ENCODE data around the gene HOXC12. TPM values are rescaled to one million over a fixed set of nuclear protein-coding genes. Genes with fewer than 3 reads are reported as not detected.
A peak's percentile ranks its signal among the peaks of the same experiment; 100 is the strongest.

The HOXC12 gene
- total RNA-seq, 2 experiments from 2014 or later, result not detected

DNA sequence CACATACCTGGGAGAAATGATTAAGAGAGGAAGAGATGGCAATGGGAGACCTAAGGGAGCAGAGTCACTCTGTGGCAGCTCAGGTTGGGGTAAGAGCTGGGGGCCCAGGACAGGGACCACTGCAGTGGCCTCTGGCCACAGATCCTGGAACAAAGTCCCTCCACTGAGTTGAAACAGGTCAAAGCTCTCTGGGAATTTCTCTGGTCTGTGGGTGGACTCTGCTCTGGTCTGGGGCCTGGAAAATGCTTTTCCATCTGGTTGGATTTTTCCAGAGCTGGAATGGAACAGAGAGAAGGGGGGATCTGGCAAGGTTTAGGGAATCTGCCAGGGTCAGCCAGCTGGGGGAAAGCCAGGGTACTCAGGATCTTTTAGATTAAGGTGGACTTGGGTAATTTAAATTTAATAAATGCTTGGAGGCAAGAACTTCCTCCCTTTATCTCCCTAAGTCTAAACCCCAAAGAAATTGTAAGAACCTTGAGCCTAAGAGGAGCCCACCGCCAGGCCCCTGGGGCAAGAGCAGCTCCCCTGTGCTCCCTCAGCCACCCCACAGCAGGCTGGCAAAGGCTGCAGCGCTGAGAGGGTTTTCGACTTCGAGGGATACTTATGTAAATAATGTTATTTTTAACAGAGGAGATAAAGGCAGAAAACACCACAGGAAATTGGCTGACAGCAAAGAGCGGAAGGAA lies 34.0 kb downstream of the HOXC12 start:
- POLR2A ChIA-PET, result interaction anchor here (0.9 to 1.2 kb wide), 2 partner anchors 9 to 226 kb away, joined by 3 to 4 read pairs; no protein-coding TSS in a partner anchor
- peaks cover 4% of the 10 kb centered on the region for H3K36me3 Mint-ChIP-seq (ENCODE audit: low read depth)

DNA sequence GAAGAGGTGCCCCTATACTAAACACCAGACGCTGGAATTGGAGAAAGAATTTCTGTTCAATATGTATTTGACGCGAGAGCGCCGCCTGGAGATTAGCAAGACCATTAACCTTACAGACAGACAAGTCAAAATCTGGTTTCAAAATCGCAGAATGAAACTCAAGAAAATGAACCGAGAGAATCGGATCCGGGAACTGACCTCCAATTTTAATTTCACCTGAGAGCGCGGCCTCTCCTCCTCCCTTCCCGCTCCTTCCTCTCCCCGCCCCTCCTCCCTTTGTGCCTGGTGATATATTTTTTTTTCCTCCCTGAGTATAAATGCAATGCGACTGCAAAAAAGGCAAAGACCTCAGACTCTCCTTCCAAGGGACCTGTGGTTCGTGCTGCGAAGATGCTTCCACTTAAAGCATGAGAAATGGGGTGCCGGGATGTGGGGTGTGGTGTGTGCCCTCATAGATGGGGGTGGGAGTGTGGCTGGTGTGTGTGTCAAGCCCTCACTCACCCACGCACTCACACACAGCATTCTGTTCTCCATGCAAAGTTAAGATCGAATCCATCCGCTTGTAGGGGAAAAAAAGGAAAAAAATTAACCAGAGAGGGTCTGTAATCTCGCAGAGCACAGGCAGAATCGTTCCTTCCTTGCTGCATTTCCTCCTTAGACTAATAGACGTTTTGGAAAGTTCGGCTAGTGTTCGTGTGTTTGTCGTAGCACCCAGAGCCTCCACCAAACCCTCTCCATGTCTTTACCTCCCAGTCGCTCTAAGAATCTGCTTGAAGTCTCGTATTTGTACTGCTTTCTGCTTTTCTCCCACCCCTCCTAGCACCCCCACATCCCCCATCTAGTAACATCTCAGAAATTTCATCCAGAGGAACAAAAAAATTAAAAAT lies 34.8 kb downstream of the HOXC12 start:
- no peak overlapping the region for H3K27ac Mint-ChIP-seq
- H3K36me3 Mint-ChIP-seq (ENCODE audit: low read depth), result peaks cover 4% of the 10 kb centered on the region
- peaks cover 37% of the 10 kb centered on the region for H3K4me1 Mint-ChIP-seq
- CTCF ChIA-PET, result interaction anchor here (1.0 to 3.1 kb wide), 5 partner anchors 15 to 243 kb away, joined by 3 to 14 read pairs (median 4); no protein-coding TSS in a partner anchor
- POLR2A ChIA-PET, result interaction anchor here (1.2 kb wide), 1 partner anchor 226 kb away, joined by 4 read pairs; no protein-coding TSS in a partner anchor
- peak overlapping the region; percentile 18 for H3K4me3 Mint-ChIP-seq
- peak; percentile 38 for DNase-seq
- H3K9me3 Mint-ChIP-seq, result no peaks in the 10 kb centered on the region
- peaks cover 96% of the 10 kb centered on the region for H3K27me3 Mint-ChIP-seq

More for the DNA sequence above, 34.0 kb downstream of the HOXC12 start:
- CTCF ChIA-PET, result interaction anchor here (1.0 to 3.1 kb wide), 9 partner anchors 15 to 242 kb away, joined by 3 to 14 read pairs (median 4); partner anchors contain the start of gene HOXC5
- no peak overlapping the region for H3K4me3 Mint-ChIP-seq
- DNase-seq, result no peak
- no peak overlapping the region for H3K27ac Mint-ChIP-seq
- H3K9me3 Mint-ChIP-seq, result no peaks in the 10 kb centered on the region
- H3K4me1 Mint-ChIP-seq, result peaks cover 35% of the 10 kb centered on the region
- peaks cover 93% of the 10 kb centered on the region for H3K27me3 Mint-ChIP-seq

DNA sequence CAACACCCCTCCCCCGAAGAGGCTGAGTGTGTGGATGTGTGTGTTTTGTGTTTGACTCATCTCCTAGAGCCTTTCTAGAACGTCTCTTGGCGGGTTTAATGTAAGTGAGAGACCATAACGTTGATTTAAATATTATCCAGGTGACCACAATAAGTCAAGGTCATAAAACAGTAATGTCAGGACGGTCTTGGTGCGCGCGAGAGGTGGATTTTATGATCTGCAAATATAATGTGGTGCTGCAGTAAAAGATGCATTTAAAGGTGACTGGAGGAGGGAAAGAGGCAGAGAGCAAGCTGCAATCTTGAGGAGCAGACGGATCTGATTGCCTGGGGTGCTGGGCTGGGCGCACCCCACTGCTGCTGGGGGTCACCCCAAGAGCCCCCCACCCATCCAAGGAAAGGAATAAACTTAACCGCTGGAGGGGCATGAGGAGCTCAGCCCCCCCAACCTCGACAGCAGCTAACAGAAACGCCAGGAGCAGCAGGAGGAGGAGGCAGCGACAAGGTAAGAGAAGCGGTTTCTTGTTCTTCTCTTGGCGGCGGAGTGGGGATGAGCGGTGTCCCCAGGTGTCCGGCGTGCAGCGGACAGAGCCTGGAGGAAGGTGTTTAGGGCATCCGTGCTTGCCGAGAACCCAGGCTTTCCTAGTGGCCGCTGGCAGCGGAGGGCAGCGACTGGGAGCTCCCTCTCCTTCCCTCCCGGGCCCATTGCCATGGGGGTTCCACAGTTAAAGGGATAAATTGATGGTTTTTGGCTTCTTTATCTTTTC lies 35.8 kb downstream of the HOXC12 start:
- no peak overlapping the region for H3K4me3 Mint-ChIP-seq
- POLR2A ChIA-PET, result interaction anchor here (1.1 kb wide), 1 partner anchor 27 kb away, joined by 3 read pairs; no protein-coding TSS in a partner anchor
- H3K9me3 Mint-ChIP-seq, result no peaks in the 10 kb centered on the region

DNA sequence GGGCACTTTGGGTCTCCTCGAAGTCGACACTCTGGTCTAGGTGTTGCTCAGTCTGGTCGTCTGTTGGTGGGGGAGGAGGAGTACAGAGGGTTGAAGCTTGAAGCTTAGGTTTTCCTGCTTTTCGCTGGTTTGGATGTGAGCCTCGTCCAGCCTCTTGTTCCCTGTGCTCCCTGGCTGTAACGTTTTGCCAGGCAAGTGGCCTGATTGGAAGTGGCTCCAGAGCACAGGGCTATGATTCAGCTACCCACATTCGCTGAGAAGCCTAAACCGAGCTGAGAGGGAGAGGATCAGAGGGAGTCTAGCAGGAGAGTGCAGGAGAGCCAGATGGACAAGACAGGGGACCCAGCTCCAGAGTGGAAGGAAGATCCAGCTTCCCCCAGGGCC lies 36.4 kb downstream of the HOXC12 start:
- Mint-ChIP-seq H3K27me3 (peaks cover 97% of the 10 kb centered on the region), H3K4me3 (no peak overlapping the region), H3K27ac (no peak overlapping the region), H3K4me1 (peaks cover 39% of the 10 kb centered on the region), H3K9me3 (no peaks in the 10 kb centered on the region), H3K36me3 (ENCODE audit: low read depth) (no peaks in the 10 kb centered on the region)
- CTCF ChIA-PET, result interaction anchor here (1.2 to 1.7 kb wide), 4 partner anchors 15 to 211 kb away, joined by 3 to 5 read pairs (median 4); partner anchors contain the start of gene HOXC5
- DNase-seq, result no peak
- POLR2A ChIA-PET, result interaction anchor here (1.1 kb wide), 1 partner anchor 27 kb away, joined by 3 read pairs; no protein-coding TSS in a partner anchor

More for the DNA sequence above, 35.8 kb downstream of the HOXC12 start:
- H3K36me3 Mint-ChIP-seq (ENCODE audit: low read depth), result no peaks in the 10 kb centered on the region
- CTCF ChIA-PET, result interaction anchor here (1.2 to 1.7 kb wide), 3 partner anchors 15 to 212 kb away, joined by 3 to 5 read pairs (median 4); partner anchors contain the start of gene HOXC5
- DNase-seq, result no peak
- H3K27ac Mint-ChIP-seq, result no peak overlapping the region
- peaks cover 37% of the 10 kb centered on the region for H3K4me1 Mint-ChIP-seq
- peaks cover 95% of the 10 kb centered on the region for H3K27me3 Mint-ChIP-seq

DNA sequence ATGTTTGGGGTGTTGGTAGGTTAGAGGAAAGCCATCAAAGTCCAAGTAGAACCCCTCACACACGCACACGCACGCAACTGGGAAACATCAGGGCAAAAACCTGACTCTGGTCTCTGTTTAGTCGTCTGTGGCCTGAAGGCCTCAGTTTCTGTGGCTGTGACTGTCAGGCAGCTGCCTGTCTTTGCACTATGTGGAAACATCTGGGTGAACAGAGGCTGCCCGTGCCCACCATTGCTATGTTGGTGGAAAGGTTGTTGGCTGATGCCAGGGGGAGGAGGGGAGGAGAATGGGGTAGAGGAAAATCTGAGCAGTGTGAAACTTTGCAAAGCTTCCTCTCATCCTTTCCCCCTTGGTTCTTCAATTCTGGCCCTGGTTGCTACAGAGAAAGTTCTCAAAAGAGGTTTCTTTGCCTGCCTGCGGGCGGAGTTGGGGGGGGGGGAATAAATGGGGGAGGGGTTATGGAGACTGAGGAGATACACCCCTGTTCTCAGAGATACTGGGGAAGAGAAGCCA lies 37.7 kb downstream of the HOXC12 start:
- POLR2A ChIA-PET, result no interaction called here
- Mint-ChIP-seq H3K36me3 (ENCODE audit: low read depth) (no peaks in the 10 kb centered on the region), H3K4me3 (no peak overlapping the region), H3K27ac (no peak overlapping the region), H3K9me3 (no peaks in the 10 kb centered on the region), H3K4me1 (peaks cover 37% of the 10 kb centered on the region), H3K27me3 (peaks cover 97% of the 10 kb centered on the region)
- CTCF ChIA-PET, result interaction anchor here (1.2 to 1.7 kb wide), 2 partner anchors 40 to 195 kb away, joined by 3 to 5 read pairs; partner anchors contain the start of gene HOXC5
- DNase-seq, result no peak

DNA sequence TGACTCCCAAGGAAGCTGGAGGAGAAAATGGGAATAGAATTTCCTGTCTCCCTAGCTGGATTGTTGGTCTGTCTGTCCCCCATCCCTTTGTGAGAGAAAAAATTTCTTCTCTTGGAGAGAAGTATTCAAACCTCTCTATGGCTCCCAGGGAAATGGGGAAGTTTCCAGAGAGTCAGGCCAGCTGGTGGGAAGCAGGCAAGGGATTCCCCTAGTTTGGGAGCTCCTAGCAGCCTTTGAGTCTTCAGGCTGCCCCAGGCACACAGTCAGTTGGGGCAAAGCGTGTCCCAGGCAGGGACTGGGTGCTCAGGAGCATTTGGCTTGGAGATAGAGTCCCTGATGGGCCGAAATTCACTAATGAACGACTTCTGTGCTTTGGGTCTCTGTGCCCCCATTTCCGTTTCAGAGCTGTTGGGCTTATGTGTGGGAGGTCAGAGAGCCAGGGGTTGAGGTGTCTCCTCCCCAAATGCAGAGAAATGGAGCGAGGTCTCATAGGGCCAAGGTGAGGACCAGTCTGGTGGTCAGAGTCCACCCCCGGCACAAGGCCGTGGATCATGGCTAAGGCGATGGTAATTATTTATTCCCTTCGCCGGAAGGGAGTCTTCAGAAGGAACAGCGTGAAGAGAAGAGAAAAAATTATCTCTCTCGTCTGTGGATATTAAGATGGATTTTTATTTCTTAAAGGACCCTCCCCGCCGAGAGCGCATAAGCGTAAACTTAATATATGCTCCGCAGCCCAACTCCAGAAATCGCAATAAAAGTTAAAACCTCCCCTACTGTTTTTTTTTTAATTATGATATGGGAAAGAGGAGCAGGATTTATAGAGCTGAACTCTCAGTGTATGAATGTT lies 38.7 kb downstream of the HOXC12 start:
- peaks cover 37% of the 10 kb centered on the region for H3K4me1 Mint-ChIP-seq
- no peaks in the 10 kb centered on the region for H3K9me3 Mint-ChIP-seq
- DNase-seq, result no peak
- peaks cover 97% of the 10 kb centered on the region for H3K27me3 Mint-ChIP-seq
- H3K4me3 Mint-ChIP-seq, result no peak overlapping the region
- POLR2A ChIA-PET, result interaction anchor here (0.8 kb wide), 1 partner anchor 221 kb away, joined by 4 read pairs; no protein-coding TSS in a partner anchor
- CTCF ChIA-PET, result interaction anchor here (1.0 kb wide), 1 partner anchor 199 kb away, joined by 6 read pairs; no protein-coding TSS in a partner anchor
- no peak overlapping the region for H3K27ac Mint-ChIP-seq
- H3K36me3 Mint-ChIP-seq (ENCODE audit: low read depth), result no peaks in the 10 kb centered on the region

DNA sequence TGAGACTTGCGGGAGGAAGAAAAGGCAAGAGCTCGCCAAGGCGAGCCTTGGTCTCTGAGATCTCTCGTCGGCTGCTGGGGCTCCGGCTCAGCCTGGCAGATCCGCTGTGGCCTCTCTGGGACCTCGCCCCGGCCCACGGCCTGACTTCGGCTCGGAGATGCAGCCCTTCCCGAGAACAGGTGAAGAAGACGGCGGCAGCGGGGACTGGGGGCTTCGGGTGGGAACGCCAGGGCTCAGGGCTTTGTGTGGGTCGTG lies 39.2 kb downstream of the HOXC12 start:
- H3K4me1 Mint-ChIP-seq, result peaks cover 36% of the 10 kb centered on the region
- H3K27ac Mint-ChIP-seq, result no peak overlapping the region
- H3K4me3 Mint-ChIP-seq, result no peak overlapping the region
- H3K9me3 Mint-ChIP-seq, result no peaks in the 10 kb centered on the region
- CTCF ChIA-PET, result interaction anchor here (1.0 kb wide), 1 partner anchor 198 kb away, joined by 6 read pairs; no protein-coding TSS in a partner anchor
- peaks cover 97% of the 10 kb centered on the region for H3K27me3 Mint-ChIP-seq
- no peak for DNase-seq
- H3K36me3 Mint-ChIP-seq (ENCODE audit: low read depth), result no peaks in the 10 kb centered on the region
- POLR2A ChIA-PET, result no interaction called here

DNA sequence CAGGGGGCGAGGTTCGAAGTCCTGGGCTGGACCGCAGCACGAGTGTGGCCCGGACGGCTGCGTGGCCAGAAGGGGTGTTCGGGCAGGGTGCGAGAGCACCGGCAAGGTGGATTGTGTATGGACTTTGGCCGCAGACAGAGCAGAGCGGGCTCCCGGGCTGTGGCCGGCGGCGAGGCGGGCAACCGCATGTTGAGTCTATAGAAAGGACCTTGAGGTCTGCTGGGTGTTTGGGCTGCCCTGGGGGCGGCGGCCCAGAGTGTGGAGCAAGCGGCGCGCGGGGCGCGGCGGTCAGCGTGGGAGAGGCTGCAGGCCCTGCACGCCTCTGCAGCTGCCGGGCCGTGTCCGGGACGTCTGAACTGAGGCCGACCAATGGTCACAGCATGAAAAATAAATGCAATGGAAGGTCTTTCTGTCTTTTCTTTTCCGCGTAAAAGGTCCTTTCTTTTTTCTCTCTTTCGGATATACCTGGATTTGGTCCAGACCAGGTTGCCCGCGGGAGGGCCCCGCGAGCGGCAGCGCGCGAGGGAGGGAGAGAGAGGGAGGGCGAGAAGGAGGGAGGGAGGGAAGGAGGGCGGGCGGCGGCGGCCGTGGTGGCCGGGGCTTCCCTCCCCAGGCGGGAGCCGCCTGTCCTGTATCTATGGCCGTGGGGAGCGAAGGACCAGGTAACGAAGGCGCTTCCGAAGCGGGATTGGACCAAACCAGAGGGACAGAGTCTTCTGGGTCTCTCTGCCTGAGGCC lies 39.7 kb downstream of the HOXC12 start:
- DNase-seq, result no peak
- Mint-ChIP-seq H3K27me3 (peaks cover 97% of the 10 kb centered on the region), H3K27ac (no peak overlapping the region), H3K4me3 (peak overlapping the region; percentile 43), H3K9me3 (no peaks in the 10 kb centered on the region), H3K36me3 (ENCODE audit: low read depth) (no peaks in the 10 kb centered on the region), H3K4me1 (peaks cover 32% of the 10 kb centered on the region)
- ChIA-PET CTCF (no interaction called here), POLR2A (no interaction called here)

DNA sequence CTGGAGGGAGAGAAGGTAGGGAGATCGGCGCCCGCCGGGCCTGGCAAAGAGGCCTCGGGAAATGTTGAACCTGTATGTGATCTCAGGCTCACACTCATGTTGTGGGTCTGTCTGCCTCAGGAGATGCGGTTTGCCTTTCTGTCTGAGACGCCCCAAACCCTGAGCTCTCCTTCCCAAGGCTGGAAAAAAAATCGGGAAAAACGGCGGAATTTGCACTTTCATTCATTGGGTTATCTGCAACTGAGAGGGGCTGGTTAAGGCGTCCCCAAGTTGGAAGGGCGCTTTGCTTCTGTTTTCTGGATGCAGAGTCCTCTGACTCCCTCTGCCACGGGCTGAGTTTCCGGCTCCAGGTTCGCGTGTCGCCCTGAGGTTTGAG lies 40.3 kb downstream of the HOXC12 start:
- peaks cover 97% of the 10 kb centered on the region for H3K27me3 Mint-ChIP-seq
- no peaks in the 10 kb centered on the region for H3K36me3 Mint-ChIP-seq (ENCODE audit: low read depth)
- DNase-seq, result peak; percentile 38
- peak overlapping the region; percentile 43 for H3K4me3 Mint-ChIP-seq
- H3K4me1 Mint-ChIP-seq, result peaks cover 29% of the 10 kb centered on the region
- peak overlapping the region; percentile 18 for H3K27ac Mint-ChIP-seq
- ChIA-PET POLR2A (no interaction called here), CTCF (no interaction called here)
- no peaks in the 10 kb centered on the region for H3K9me3 Mint-ChIP-seq

DNA sequence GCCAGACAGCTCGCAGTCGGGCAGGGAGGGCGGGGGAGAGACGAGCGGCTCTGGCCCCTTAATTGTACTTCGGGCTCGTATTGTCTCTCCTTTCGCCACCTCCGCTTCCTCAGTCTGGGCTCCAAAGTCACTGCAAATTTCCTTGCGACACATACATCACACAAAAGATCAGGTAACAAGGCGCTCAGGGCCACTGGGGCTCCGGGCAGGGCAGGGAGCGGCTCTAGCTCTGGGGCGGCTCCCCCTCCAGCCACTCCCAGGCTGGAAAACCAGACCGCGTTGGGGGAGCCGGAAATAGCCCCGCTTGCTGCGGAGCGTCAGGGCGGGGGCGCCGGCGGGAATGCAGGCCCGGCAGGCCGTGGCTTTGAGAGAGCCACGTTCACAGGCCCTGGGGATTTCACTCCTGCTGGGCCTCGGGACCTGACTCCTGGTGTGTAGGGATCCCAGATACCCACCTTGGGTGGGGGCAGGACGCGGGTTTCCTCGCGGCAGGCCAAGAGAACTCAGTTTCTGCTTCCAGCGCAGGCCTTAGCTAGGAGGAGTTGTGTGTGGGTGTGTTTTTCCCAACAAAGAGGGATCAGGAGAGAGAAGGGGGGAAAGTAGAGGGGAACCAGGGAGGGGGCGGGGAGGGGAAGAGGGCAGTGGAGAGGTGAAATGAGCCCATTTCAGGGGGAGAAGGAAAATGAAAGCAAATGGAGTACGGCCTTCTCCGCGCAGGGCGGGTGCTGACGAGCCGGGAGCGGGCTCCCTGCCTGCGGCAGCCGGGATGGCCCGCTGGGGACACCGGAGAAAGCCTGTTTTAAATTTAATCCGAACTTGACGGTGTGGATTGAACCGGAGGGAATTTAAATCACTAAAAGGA lies 40.9 kb downstream of the HOXC12 start:
- no peaks in the 10 kb centered on the region for H3K9me3 Mint-ChIP-seq
- peaks cover 26% of the 10 kb centered on the region for H3K4me1 Mint-ChIP-seq
- H3K27ac Mint-ChIP-seq, result peak overlapping the region; percentile 18
- H3K4me3 Mint-ChIP-seq, result peak overlapping the region; percentile 62
- ChIA-PET CTCF (interaction anchor here (1.0 kb wide), 1 partner anchor 10 kb away, joined by 3 read pairs; no protein-coding TSS in a partner anchor), POLR2A (interaction anchor here (1.5 kb wide), 1 partner anchor 11 kb away, joined by 3 read pairs; the partner anchor contains the start of gene HOXC10)
- no peak for DNase-seq
- H3K27me3 Mint-ChIP-seq, result peaks cover 95% of the 10 kb centered on the region
- no peaks in the 10 kb centered on the region for H3K36me3 Mint-ChIP-seq (ENCODE audit: low read depth)

Data from activated CD4-positive, alpha-beta memory T cell treated with anti-CD3 and anti-CD28 coated beads, Interleukin-2, amount 10 ng/mL, durations not matched to agents 7 days and 5 days (primary cell).